ENCODE measurements around the gene RRP1.

The RRP1 gene

GRCh38 chr21:43794311-43794710, 4.9 kb downstream of the RRP1 start:
- no peak overlapping the region for H3K4me3 ChIP-seq (ENCODE audit: low read length)
- no peak for DNase-seq (ENCODE audit: low read depth, low spot score)

GRCh38 chr21:43794857-43795256, 5.5 kb downstream of the RRP1 start:
- no peak for DNase-seq (ENCODE audit: low read depth, low spot score)

GRCh38 chr21:43797415-43797814, 8.0 kb downstream of the RRP1 start:
- H3K4me3 ChIP-seq (ENCODE audit: low read length) = no peak overlapping the region
- no peak for DNase-seq (ENCODE audit: low read depth, low spot score)

More at GRCh38 chr21:43794857-43795256, 5.5 kb downstream of the RRP1 start:
- H3K4me3 ChIP-seq (ENCODE audit: low read length) = no peak overlapping the region

GRCh38 chr21:43797925-43798715, 8.7 kb downstream of the RRP1 start:
- H3K4me3 ChIP-seq (ENCODE audit: low read length) = no peak overlapping the region
- DNase-seq (ENCODE audit: low read depth, low spot score) = no peak

GRCh38 chr21:43799301-43799840, 10.0 kb downstream of the RRP1 start:
- H3K4me3 ChIP-seq (ENCODE audit: low read length) = no peak overlapping the region
- no peak for DNase-seq (ENCODE audit: low read depth, low spot score)

GRCh38 chr21:43800124-43800523, 10.7 kb downstream of the RRP1 start:
- DNase-seq (ENCODE audit: low read depth, low spot score) = no peak
- H3K4me3 ChIP-seq (ENCODE audit: low read length) = no peak overlapping the region

- H3K4me3 ChIP-seq (ENCODE audit: low read length) = no peak overlapping the region
- no peak for DNase-seq (ENCODE audit: low read depth, low spot score)
Observed at GRCh38 chr21:43800566-43800965, 11.2 kb downstream of the RRP1 start.

- H3K4me3 ChIP-seq (ENCODE audit: low read length) = no peak overlapping the region
- no peak for DNase-seq (ENCODE audit: low read depth, low spot score)
Observed at GRCh38 chr21:43801006-43801783, 11.8 kb downstream of the RRP1 start.

GRCh38 chr21:43802713-43803313, 13.4 kb downstream of the RRP1 start:
- no peak overlapping the region for H3K4me3 ChIP-seq (ENCODE audit: low read length)
- no peak for DNase-seq (ENCODE audit: low read depth, low spot score)

- no peak overlapping the region for H3K4me3 ChIP-seq (ENCODE audit: low read length)
- DNase-seq (ENCODE audit: low read depth, low spot score) = no peak
Observed at GRCh38 chr21:43803558-43804300, 14.4 kb downstream of the RRP1 start.

- H3K4me3 ChIP-seq (ENCODE audit: low read length) = no peak overlapping the region
- no peak for DNase-seq (ENCODE audit: low read depth, low spot score)
Observed at GRCh38 chr21:43805275-43805800, 16.0 kb downstream of the RRP1 start.

- no peak for DNase-seq (ENCODE audit: low read depth, low spot score)
- no peak overlapping the region for H3K4me3 ChIP-seq (ENCODE audit: low read length)
Observed at GRCh38 chr21:43806017-43806710, 16.8 kb downstream of the RRP1 start.

GRCh38 chr21:43808367-43808766, 19.0 kb downstream of the RRP1 start:
- DNase-seq (ENCODE audit: low read depth, low spot score) = no peak
- no peak overlapping the region for H3K4me3 ChIP-seq (ENCODE audit: low read length)

- H3K4me3 ChIP-seq (ENCODE audit: low read length) = no peak overlapping the region
Observed at GRCh38 chr21:43808832-43809251, 19.5 kb downstream of the RRP1 start.

GRCh38 chr21:43809346-43809799, 20.0 kb downstream of the RRP1 start:
- no peak for DNase-seq (ENCODE audit: low read depth, low spot score)
- H3K4me3 ChIP-seq (ENCODE audit: low read length) = no peak overlapping the region

More at GRCh38 chr21:43808832-43809251, 19.5 kb downstream of the RRP1 start:
- DNase-seq (ENCODE audit: low read depth, low spot score) = no peak

- H3K4me3 ChIP-seq (ENCODE audit: low read length) = no peak overlapping the region
- no peak for DNase-seq (ENCODE audit: low read depth, low spot score)
Observed at GRCh38 chr21:43809853-43810504, 20.6 kb downstream of the RRP1 start.

- no peak overlapping the region for H3K4me3 ChIP-seq (ENCODE audit: low read length)
Observed at GRCh38 chr21:43810505-43811261, 21.3 kb downstream of the RRP1 start.

More at GRCh38 chr21:43810505-43811261, 21.3 kb downstream of the RRP1 start:
- DNase-seq (ENCODE audit: low read depth, low spot score) = peak; percentile 39
